Measurements from ENCODE around the gene MAML2. TPM values are rescaled to one million over a fixed set of nuclear protein-coding genes. Genes with fewer than 3 reads are reported as not detected.

MAML2 gene
- total RNA-seq, 4 donors from 2014 or later: 15.9 to 31.9 (median 24.9) TPM

DNA sequence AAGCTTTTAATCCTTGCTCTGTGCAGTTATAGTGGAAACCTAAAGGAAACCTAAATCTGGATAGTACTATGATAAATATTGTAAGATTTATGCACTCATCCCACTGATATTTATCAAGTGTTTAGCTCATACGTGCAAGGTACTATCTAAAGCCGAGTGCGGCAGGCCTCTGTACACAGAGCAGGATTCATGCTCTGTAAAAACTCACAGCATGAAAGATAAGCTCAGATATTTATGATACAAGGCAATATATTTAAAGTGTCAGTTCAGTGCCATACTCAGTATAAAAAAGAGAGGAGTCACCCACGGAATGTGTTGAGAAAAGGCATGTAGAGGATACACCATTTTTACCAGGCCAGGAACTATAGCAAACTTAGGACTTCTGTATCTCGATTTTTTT is 66.2 kb downstream of the MAML2 start:
- intact Hi-C loops (cut with DNase I; ENCODE audit: low total_unique reads) (no loop called here), in situ Hi-C loops (cut with MboI; ENCODE audit: low pct_ligation_motif_present in 1 of 4, low pct_unique_long_range_greater_than_20kb in 1 of 4, low sequenced_read_pairs in 3 of 4) (no loop called here)
- no peaks in the 10 kb centered on the region for H3K9me3 ChIP-seq
- H3K4me3 ChIP-seq: no peak overlapping the region
- H3K4me1 ChIP-seq: peaks cover 20 to 74% (median 47%) of the 10 kb centered on the region in 4 donors
- H3K36me3 ChIP-seq: no peaks in the 10 kb centered on the region
- TF ChIP-seq POLR2AphosphoS5 (IDR thresholded peaks at IDR 0.05): no peak
- TF ChIP-seq EP300 (IDR thresholded peaks at IDR 0.05; ENCODE audit: low read depth): no peak
- peak overlapping the region; percentile 18 to 55 (median 22) for H3K27ac ChIP-seq
- no peaks in the 10 kb centered on the region for H3K27me3 ChIP-seq
- 39 to 49% methylated on average over 5 of the region's 5 CpGs for WGBS, 2 donors (ENCODE audit: low coverage in 1 of 2)
- no peak for DNase-seq

- no peaks in the 10 kb centered on the region for H3K9me3 ChIP-seq
- 64 to 69% methylated on average over 5 of the region's 5 CpGs for WGBS, 2 donors (ENCODE audit: low coverage in 1 of 2)
- intact Hi-C loops (cut with DNase I; ENCODE audit: low total_unique reads) (no loop called here), in situ Hi-C loops (cut with MboI; ENCODE audit: low pct_ligation_motif_present in 1 of 4, low pct_unique_long_range_greater_than_20kb in 1 of 4, low sequenced_read_pairs in 3 of 4) (no loop called here)
- no peaks in the 10 kb centered on the region for H3K36me3 ChIP-seq
- peak overlapping the region; percentile 18 to 55 (median 22) for H3K27ac ChIP-seq
- H3K27me3 ChIP-seq: no peaks in the 10 kb centered on the region
- no peak for DNase-seq
- TF ChIP-seq CTCF (IDR thresholded peaks at IDR 0.05) (no peak), POLR2AphosphoS5 (IDR thresholded peaks at IDR 0.05) (no peak), EP300 (IDR thresholded peaks at IDR 0.05; ENCODE audit: low read depth) (no peak), POLR2A (IDR thresholded peaks at IDR 0.05) (no peak)
- peaks cover 20 to 69% (median 47%) of the 10 kb centered on the region in 4 donors for H3K4me1 ChIP-seq
- no peak overlapping the region for H3K4me3 ChIP-seq
These were observed 67.0 kb downstream of the MAML2 start for GRCh38 chr11:96275801-96276594.

DNA sequence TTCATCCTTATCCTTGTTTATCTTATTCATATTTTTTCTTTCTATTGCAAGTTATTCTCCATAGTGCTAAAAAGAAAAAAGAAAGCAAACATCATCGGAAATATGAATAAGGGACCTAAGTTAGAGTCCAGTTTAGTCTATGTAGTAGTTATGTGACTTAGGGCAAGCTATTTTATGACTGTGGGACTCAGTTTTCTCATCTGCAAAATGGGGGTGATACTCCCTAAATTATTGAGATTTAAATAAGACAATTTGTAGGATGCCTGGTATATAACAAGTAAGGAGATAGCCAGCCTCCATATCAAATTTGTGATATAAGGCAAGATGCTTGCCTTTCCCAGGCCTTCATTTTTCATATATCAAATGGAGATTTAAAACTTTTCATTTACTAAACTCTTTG is 69.5 kb downstream of the MAML2 start:
- H3K4me1 ChIP-seq: peaks cover 6 to 44% (median 28%) of the 10 kb centered on the region in 4 donors
- no peak for DNase-seq
- WGBS, 2 donors (ENCODE audit: low coverage in 1 of 2): 69 to 94% methylated on average over 1 of the region's 1 CpG
- no peak for TF ChIP-seq POLR2A (IDR thresholded peaks at IDR 0.05)
- TF ChIP-seq POLR2AphosphoS5 (IDR thresholded peaks at IDR 0.05): no peak
- no peak for TF ChIP-seq EP300 (IDR thresholded peaks at IDR 0.05; ENCODE audit: low read depth)
- TF ChIP-seq CTCF (IDR thresholded peaks at IDR 0.05): no peak
- intact Hi-C loops (cut with DNase I; ENCODE audit: low total_unique reads) (no loop called here), in situ Hi-C loops (cut with MboI; ENCODE audit: low pct_ligation_motif_present in 1 of 4, low pct_unique_long_range_greater_than_20kb in 1 of 4, low sequenced_read_pairs in 3 of 4) (no loop called here)
- H3K27me3 ChIP-seq: no peaks in the 10 kb centered on the region
- H3K4me3 ChIP-seq: no peak overlapping the region
- no peaks in the 10 kb centered on the region for H3K9me3 ChIP-seq
- H3K36me3 ChIP-seq: no peaks in the 10 kb centered on the region
- H3K27ac ChIP-seq: peak overlapping the region in 1 of 4 donors; percentile 52

DNA sequence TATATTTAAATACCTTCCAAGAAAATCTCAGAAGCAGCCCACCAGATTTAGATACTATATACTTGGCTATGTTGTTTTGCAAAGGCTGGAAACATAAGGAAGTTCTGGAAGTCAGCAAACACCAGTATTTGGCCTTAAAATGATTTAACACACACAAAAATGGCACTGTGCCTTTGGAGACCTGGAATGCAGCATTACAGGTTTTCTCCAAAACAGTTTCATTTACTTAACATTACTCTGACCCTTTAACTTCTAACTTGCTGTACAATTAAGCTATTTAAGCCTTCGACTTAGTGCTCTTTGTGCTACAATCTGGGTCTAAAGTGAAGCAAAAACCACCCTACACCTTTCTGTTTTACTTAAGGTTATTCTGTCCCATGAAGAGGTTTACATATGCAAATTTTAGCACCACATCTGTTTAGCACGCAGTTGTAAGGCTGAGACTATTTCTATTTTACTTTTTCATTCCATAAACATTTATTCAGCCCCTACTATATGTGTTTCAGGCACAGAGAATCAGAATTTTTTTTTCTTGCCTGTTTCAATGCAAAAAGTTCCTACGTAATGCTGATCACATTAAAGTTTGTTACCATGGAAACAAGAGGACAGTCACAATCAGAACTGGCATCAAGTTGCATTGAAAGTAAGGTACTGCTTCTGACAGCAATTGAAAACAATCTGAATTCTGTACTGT is 70.3 kb downstream of the MAML2 start:
- peak overlapping the region in 2 of 4 donors; percentile 31 to 52 for H3K27ac ChIP-seq
- peaks cover 0 to 42% (median 22%) of the 10 kb centered on the region in 4 donors for H3K4me1 ChIP-seq
- intact Hi-C loops (cut with DNase I; ENCODE audit: low total_unique reads) (no loop called here), in situ Hi-C loops (cut with MboI; ENCODE audit: low pct_ligation_motif_present in 1 of 4, low pct_unique_long_range_greater_than_20kb in 1 of 4, low sequenced_read_pairs in 3 of 4) (no loop called here)
- no peak overlapping the region for H3K4me3 ChIP-seq
- H3K36me3 ChIP-seq: no peaks in the 10 kb centered on the region
- TF ChIP-seq POLR2A (IDR thresholded peaks at IDR 0.05) (no peak), CTCF (IDR thresholded peaks at IDR 0.05) (no peak), EP300 (IDR thresholded peaks at IDR 0.05; ENCODE audit: low read depth) (no peak), POLR2AphosphoS5 (IDR thresholded peaks at IDR 0.05) (no peak)
- no peaks in the 10 kb centered on the region for H3K27me3 ChIP-seq
- WGBS, 2 donors (ENCODE audit: low coverage in 1 of 2): 22 to 46% methylated on average over 3 of the region's 3 CpGs
- no peaks in the 10 kb centered on the region for H3K9me3 ChIP-seq
- DNase-seq: no peak
